ENCODE measurements around the gene SLC6A8.
"Not testable (repeated sequence)": the region's sequence is repeated elsewhere in the genome, so short reads cannot be mapped to it uniquely, and the experiment has no call there.

Gene SLC6A8

GRCh38 chrX:153694687-153695270 lies 7.1 kb downstream of the SLC6A8 start:
- Histone ChIP-seq H3K79me2 (ENCODE audit: insufficient read depth, low read length) (no peaks in the 10 kb centered on the region), H3K9me2 (replicated peaks; ENCODE audit: low read depth, low read length) (no peaks in the 10 kb centered on the region), H4K20me1 (ENCODE audit: insufficient read depth, low read length, poor library complexity, severe bottlenecking) (no peaks in the 10 kb centered on the region), H3K9ac (ENCODE audit: low read depth, low read length, poor library complexity, severe bottlenecking) (no peak overlapping the region), H3K27me3 (ENCODE audit: insufficient read depth, low read length, poor library complexity, severe bottlenecking) (no peaks in the 10 kb centered on the region), H3K4me3 (ENCODE audit: low read length, poor library complexity, severe bottlenecking) (no peak overlapping the region), H2AFZ (ENCODE audit: low read length) (no peak overlapping the region), H3K36me3 (ENCODE audit: insufficient read depth, low read length) (peaks cover 2% of the 10 kb centered on the region; the same call in 1 of the 2 replicates), H3K9me3 (ENCODE audit: insufficient read depth, low read depth, low read length) (no peaks in the 10 kb centered on the region), H3F3A (ENCODE audit: low read depth) (no peaks in the 10 kb centered on the region), H3K4me1 (ENCODE audit: insufficient read depth, low read length, poor library complexity, severe bottlenecking) (no peaks in the 10 kb centered on the region), H3K4me2 (ENCODE audit: low read depth, low read length, poor library complexity, severe bottlenecking) (no peak overlapping the region)
- TF ChIP-seq CTCF (conservative IDR thresholded peaks at IDR 0.05; ENCODE audit: low read length) (no peak), EZH2phosphoT487 (IDR thresholded peaks at IDR 0.05; ENCODE audit: borderline replicate concordance) (no peak)

GRCh38 chrX:153696100-153696499 lies 8.4 kb downstream of the SLC6A8 start:
- Histone ChIP-seq H3K4me3 (ENCODE audit: low read length, poor library complexity, severe bottlenecking) (no peak overlapping the region), H3K4me1 (ENCODE audit: insufficient read depth, low read length, poor library complexity, severe bottlenecking) (no peaks in the 10 kb centered on the region), H3K9ac (ENCODE audit: low read depth, low read length, poor library complexity, severe bottlenecking) (no peak overlapping the region), H3K27me3 (ENCODE audit: insufficient read depth, low read length, poor library complexity, severe bottlenecking) (no peaks in the 10 kb centered on the region), H3K9me3 (ENCODE audit: insufficient read depth, low read depth, low read length) (no peaks in the 10 kb centered on the region), H3F3A (ENCODE audit: low read depth) (no peaks in the 10 kb centered on the region), H4K20me1 (ENCODE audit: insufficient read depth, low read length, poor library complexity, severe bottlenecking) (no peaks in the 10 kb centered on the region), H3K9me2 (replicated peaks; ENCODE audit: low read depth, low read length) (no peaks in the 10 kb centered on the region), H2AFZ (ENCODE audit: low read length) (no peak overlapping the region), H3K4me2 (ENCODE audit: low read depth, low read length, poor library complexity, severe bottlenecking) (no peak overlapping the region), H3K36me3 (ENCODE audit: insufficient read depth, low read length) (peaks cover 2% of the 10 kb centered on the region; the same call in 1 of the 2 replicates), H3K79me2 (ENCODE audit: insufficient read depth, low read length) (no peaks in the 10 kb centered on the region)
- no peak for TF ChIP-seq CTCF (conservative IDR thresholded peaks at IDR 0.05; ENCODE audit: low read length)
- TF ChIP-seq EZH2phosphoT487 (IDR thresholded peaks at IDR 0.05; ENCODE audit: borderline replicate concordance): no peak

GRCh38 chrX:153696538-153696937 lies 8.8 kb downstream of the SLC6A8 start:
- H3K9ac ChIP-seq (ENCODE audit: low read depth, low read length, poor library complexity, severe bottlenecking); H3K4me2 ChIP-seq (ENCODE audit: low read depth, low read length, poor library complexity, severe bottlenecking); H3K4me3 ChIP-seq (ENCODE audit: low read length, poor library complexity, severe bottlenecking); H2AFZ ChIP-seq (ENCODE audit: low read length); H3K79me2 ChIP-seq (ENCODE audit: insufficient read depth, low read length); H3K36me3 ChIP-seq (ENCODE audit: insufficient read depth, low read length); H3K4me1 ChIP-seq (ENCODE audit: insufficient read depth, low read length, poor library complexity, severe bottlenecking); H3F3A ChIP-seq (ENCODE audit: low read depth); H3K9me3 ChIP-seq (ENCODE audit: insufficient read depth, low read depth, low read length); H3K27me3 ChIP-seq (ENCODE audit: insufficient read depth, low read length, poor library complexity, severe bottlenecking); H3K9me2 ChIP-seq (replicated peaks; ENCODE audit: low read depth, low read length); H4K20me1 ChIP-seq (ENCODE audit: insufficient read depth, low read length, poor library complexity, severe bottlenecking): not testable (repeated sequence)

- not testable (repeated sequence) for H2AFZ ChIP-seq (ENCODE audit: low read length); H3K9me2 ChIP-seq (replicated peaks; ENCODE audit: low read depth, low read length); H4K20me1 ChIP-seq (ENCODE audit: insufficient read depth, low read length, poor library complexity, severe bottlenecking); H3K27me3 ChIP-seq (ENCODE audit: insufficient read depth, low read length, poor library complexity, severe bottlenecking); H3K36me3 ChIP-seq (ENCODE audit: insufficient read depth, low read length); H3K79me2 ChIP-seq (ENCODE audit: insufficient read depth, low read length); H3K4me2 ChIP-seq (ENCODE audit: low read depth, low read length, poor library complexity, severe bottlenecking); H3K4me1 ChIP-seq (ENCODE audit: insufficient read depth, low read length, poor library complexity, severe bottlenecking); H3K9ac ChIP-seq (ENCODE audit: low read depth, low read length, poor library complexity, severe bottlenecking); H3F3A ChIP-seq (ENCODE audit: low read depth); H3K9me3 ChIP-seq (ENCODE audit: insufficient read depth, low read depth, low read length); H3K4me3 ChIP-seq (ENCODE audit: low read length, poor library complexity, severe bottlenecking)
These were observed 9.4 kb downstream of the SLC6A8 start for GRCh38 chrX:153696986-153697722.

Measured in Loucy (cell line).